GM19351 (cell line): ENCODE results near the gene RFLNA.

ENCODE experiments used
- ATAC-seq: cut with Tn5 transposase; IDR thresholded peaks from one replicate; pipeline ENCODE4 v1.9.1; 2021; ENCODE audit warnings: mild to moderate bottlenecking, moderate library complexity; ENCODE audit not compliant: unreplicated experiment

Gene RFLNA

GRCh38 chr12:124335426-124336183 is 40.7 kb downstream of the RFLNA start:
- ATAC-seq = no peak

DNA sequence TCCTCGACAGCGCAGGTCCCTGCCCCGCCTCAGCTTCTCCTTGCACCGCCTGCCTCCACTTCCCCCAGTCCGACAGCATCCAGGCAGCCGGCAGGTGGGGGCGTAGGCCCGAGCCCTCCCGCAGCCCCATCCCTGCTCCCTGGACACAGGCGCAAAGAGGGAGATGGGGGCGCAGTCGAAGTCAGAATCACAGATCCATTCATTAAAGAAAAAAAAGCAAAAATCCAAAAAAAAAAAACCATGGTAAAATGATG is 41.2 kb downstream of the RFLNA start:
- no peak for ATAC-seq

- ATAC-seq = no peak
Measured at GRCh38 chr12:124336742-124337520, 42.0 kb downstream of the RFLNA start.

DNA sequence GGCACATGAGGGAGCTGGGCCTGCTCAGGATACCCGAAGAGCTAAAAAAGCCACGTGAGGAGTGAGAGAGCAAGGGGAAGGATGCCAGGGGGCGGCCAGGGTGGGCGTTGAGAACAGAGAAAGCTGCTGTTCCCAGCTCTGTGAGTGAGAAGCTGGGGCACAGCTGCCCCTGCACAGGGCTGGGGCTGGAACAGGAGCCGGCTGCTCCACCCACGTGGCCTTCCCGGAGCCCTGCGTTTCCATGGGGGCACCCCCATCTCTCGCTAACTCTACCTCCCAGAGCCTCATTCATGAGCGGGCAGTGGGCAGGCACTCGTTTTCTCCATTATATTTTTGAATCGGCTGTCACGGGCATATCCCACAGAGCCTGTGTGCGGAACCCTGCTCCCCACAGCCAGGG is 42.7 kb downstream of the RFLNA start:
- ATAC-seq = no peak

DNA sequence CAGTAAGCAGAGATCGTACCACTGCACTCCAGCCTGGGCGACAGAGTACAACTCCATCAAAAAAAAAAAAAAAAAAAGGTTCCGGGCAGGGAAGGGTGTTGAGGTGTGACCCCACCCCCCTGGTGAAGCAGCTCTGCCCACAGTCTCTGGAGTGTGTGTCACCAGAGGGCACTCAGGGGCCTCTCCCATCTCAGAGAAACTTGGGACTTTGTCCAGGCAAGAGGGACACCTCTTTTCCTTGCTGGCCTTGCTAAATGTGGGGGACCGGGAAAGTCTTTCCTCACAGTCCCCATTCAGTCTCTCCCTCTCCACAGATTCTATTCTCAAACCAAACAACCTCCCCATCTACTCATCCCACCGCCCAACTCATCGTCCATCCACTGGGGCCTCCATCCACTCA is 43.6 kb downstream of the RFLNA start:
- ATAC-seq = no peak

GRCh38 chr12:124338876-124339603 is 44.1 kb downstream of the RFLNA start:
- ATAC-seq = no peak

GRCh38 chr12:124340080-124340900 is 45.4 kb downstream of the RFLNA start:
- no peak for ATAC-seq

GRCh38 chr12:124341645-124342069 is 46.8 kb downstream of the RFLNA start:
- ATAC-seq = no peak

DNA sequence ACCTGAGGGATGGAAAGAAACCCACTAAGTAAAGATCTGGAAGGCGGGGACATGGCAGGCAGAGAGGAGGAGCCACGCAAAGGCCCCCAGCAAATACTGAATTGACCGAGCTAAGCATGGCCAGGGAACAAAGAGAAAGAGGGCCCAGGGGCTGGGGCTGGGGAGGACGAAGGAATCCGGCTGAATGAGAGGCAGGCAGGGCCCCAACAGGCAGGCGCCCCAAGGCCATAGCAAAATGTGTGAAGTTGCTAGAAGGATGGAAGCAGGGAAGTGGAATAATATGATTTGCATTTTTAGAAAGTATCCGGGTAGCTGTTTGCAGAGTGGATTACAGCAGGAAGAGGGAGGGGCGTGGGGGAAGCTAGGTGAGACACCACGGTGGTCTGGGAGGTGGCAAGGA is 49.1 kb downstream of the RFLNA start:
- ATAC-seq = no peak

- ATAC-seq = no peak
Measured at GRCh38 chr12:124344526-124344925, 49.6 kb downstream of the RFLNA start.

GRCh38 chr12:124345795-124346194 is 50.9 kb downstream of the RFLNA start:
- no peak for ATAC-seq

- ATAC-seq = no peak
Measured at GRCh38 chr12:124346425-124347168, 51.7 kb downstream of the RFLNA start.

GRCh38 chr12:124347335-124347734 is 52.4 kb downstream of the RFLNA start:
- no peak for ATAC-seq

DNA sequence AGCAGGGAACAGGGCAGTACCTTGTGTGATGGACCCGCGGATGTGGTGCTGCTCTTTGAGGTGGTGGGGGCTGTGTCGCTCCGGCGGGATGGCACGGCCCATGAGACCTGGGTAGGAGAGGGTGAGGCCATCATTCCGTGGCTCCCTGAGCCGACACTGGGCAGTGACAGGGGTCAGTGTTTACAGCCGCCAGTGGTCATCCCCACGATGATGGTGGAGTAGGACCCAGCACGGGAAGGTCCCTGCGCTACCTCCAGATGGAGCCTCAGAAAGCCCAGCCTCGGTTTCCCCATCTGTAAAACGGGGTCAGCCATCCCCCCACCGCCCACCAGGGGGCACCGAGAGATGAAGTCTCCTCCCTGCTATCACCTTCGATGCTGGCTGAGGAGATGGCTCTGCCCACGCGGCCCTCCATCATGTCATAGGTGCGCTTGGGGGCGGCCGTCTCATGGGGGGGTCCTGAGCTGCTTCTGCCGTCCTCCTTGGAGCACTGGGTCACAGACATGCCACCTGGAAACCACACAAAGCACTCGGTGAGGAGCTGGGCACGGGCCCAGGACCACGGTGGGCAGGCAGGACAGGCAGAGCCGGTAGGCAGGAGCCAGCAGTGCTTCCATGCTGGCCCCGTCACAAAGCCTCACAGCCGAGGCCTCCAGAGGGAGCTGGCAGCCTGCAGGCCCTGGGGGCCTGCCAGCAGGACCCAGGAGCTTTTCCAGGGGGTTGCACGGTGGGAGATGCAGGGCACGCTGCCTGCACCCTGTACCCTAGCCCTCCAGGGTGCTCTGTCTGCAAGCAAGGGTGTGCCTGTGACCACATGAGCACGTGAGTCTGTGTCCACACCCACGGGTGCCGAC is 53.1 kb downstream of the RFLNA start:
- no peak for ATAC-seq

GRCh38 chr12:124348659-124349380 is 53.9 kb downstream of the RFLNA start:
- ATAC-seq = no peak

- no peak for ATAC-seq
Measured at GRCh38 chr12:124350491-124350890, 55.6 kb downstream of the RFLNA start.

DNA sequence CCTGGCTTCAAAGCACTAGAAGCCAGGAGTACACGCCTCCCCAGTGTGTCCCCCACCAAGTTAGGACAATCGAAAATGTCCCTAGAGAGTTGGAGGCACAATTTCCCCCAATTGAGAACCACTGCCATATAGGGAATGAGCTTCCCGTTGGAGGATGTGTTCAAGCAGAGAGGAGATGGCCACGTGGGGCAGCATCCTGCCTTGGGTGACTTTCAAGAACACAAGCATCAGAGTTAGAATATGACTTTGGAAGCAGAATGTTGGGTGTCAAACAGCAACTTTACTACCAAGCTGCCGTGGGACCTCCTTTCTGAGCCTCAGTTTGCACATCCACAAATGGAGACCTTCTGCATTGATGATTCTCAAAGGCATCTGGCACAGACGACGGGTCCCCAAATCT is 56.5 kb downstream of the RFLNA start:
- ATAC-seq = no peak

DNA sequence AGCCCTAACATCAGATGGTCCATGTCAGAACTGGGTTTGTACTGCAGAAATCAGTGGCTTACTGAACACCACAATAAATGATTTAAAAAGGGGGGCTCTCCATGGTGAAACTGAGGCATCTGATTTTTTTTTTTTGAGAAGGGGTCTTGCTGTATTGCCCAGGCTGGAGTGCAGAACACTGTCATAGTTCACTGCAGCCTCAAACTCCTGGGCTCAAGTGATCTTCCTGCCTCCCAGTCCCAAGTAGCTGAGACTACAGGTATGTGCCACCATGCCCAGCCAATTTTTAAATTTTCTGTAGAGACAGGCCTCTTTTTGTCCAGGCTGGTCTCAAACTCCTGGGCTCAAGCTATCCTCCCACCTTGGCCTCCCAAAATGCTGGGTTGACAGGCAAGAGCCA is 57.4 kb downstream of the RFLNA start:
- ATAC-seq = no peak

DNA sequence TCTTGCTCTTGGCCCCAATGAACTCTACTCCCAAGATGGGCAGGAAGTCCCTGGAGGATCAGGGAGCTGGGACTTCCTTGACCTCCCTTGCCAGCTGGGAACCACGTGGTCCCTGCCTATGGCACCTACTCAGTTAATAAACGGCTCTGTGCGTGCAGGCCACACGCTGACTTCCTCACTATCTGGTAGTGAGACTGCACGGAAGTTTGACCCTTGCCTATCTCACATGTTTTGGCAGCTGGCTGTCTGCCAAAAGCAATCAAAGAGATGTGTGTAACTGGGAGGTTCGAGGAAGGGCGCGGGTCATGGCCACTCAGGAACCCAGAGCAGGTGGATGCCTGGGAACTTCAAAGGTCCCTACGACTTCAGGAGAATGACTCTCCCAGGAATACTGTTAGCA is 57.9 kb downstream of the RFLNA start:
- no peak for ATAC-seq
